Activated B cell treated with CpG ODN at 0.5 μM for 24 hours (primary cell): Measurements from ENCODE around the gene CXCL9. TPM values are rescaled to one million over a fixed set of nuclear protein-coding genes. Genes with fewer than 3 reads are reported as not detected.

ENCODE experiments used
- ATAC-seq: fragments of 200-7000 bp; cut with Tn5 transposase; one replicate; pipeline ENCODE4 v1.10.0; 2021; ENCODE audit warnings: low read depth, mild to moderate bottlenecking, moderate library complexity
- CTCF ChIA-PET: fragments of 350-600 bp; sonication (Branson Sonifier 250); formaldehyde crosslinking; loops from one replicate; lab custom pipeline; 2021; ENCODE audit warnings: antibody characterized with exemption; lab: Charles Lee
- POLR2A ChIA-PET: fragments of 350-600 bp; sonication (Branson Sonifier 250); formaldehyde crosslinking; loops from one replicate; lab custom pipeline; 2021; ENCODE audit warnings: antibody characterized with exemption; lab: Charles Lee
- DNase-seq: peaks from one replicate; pipeline ENCODE4 v3.0.0; 2022
- H3K27ac Mint-ChIP-seq: one replicate; pipeline ENCODE4 v1.8.0; 2020; ENCODE audit warnings: mixed read lengths
- H3K27me3 Mint-ChIP-seq: one replicate; pipeline ENCODE4 v1.8.0; 2021; ENCODE audit warnings: mixed read lengths
- H3K36me3 Mint-ChIP-seq: one replicate; pipeline ENCODE4 v1.8.0; 2021; ENCODE audit warnings: low read depth, mixed read lengths
- H3K4me1 Mint-ChIP-seq: one replicate; pipeline ENCODE4 v1.8.0; 2021; ENCODE audit warnings: mixed read lengths
- H3K4me3 Mint-ChIP-seq: one replicate; pipeline ENCODE4 v1.8.0; 2020; ENCODE audit warnings: mild to moderate bottlenecking, mixed read lengths
- H3K9me3 Mint-ChIP-seq: one replicate; pipeline ENCODE4 v1.8.0; 2020; ENCODE audit warnings: mixed read lengths
- intact Hi-C: fragments of 100-400 bp; cut with micrococcal nuclease; formaldehyde crosslinking; loops from one replicate; pipeline ENCODE4 v1.15.1; 2024
- total RNA-seq: library from RNA; stranded (reverse); gene quantifications from 2 replicates; pipeline ENCODE4 v1.2.3, GENCODE V29; 2022
- TF ChIP-seq, protein P1 (sequence below): fragments of 200-600 bp; IDR thresholded peaks from one replicate; pipeline ENCODE4 v1.8.0; 2022; ENCODE audit warnings: antibody characterized with exemption, mild to moderate bottlenecking

Gene CXCL9
- total RNA-seq, 1 donor from 2014 or later: not detected

DNA sequence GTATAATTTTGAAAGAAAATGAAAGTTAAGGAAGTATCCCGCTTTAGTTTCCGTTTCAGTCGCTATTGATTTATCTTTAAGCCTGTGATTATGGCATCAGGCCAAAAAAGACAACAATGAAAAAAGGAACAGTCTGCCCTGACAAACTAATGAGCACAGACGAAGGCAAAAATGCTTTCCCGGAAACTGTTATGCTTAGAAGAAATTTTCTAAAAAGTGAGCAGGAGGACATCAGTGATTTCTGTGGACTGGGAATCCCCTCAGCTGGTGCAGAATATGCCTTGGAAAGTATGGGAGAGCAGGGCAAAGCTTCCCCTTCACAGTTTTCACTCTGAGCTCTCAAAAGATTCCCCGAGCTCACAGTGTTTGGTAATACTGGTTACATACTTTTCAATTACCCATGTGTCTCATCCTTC, 21.0 kb upstream of the CXCL9 start:
- no peaks in the 10 kb centered on the region for H3K9me3 Mint-ChIP-seq
- no peak overlapping the region for H3K4me3 Mint-ChIP-seq
- DNase-seq: no peak
- TF ChIP-seq, protein P1, sequence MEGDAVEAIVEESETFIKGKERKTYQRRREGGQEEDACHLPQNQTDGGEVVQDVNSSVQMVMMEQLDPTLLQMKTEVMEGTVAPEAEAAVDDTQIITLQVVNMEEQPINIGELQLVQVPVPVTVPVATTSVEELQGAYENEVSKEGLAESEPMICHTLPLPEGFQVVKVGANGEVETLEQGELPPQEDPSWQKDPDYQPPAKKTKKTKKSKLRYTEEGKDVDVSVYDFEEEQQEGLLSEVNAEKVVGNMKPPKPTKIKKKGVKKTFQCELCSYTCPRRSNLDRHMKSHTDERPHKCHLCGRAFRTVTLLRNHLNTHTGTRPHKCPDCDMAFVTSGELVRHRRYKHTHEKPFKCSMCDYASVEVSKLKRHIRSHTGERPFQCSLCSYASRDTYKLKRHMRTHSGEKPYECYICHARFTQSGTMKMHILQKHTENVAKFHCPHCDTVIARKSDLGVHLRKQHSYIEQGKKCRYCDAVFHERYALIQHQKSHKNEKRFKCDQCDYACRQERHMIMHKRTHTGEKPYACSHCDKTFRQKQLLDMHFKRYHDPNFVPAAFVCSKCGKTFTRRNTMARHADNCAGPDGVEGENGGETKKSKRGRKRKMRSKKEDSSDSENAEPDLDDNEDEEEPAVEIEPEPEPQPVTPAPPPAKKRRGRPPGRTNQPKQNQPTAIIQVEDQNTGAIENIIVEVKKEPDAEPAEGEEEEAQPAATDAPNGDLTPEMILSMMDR: no peak
- H3K36me3 Mint-ChIP-seq: no peaks in the 10 kb centered on the region
- POLR2A ChIA-PET: no interaction called here
- intact Hi-C loops: no loop called here
- no peak for ATAC-seq
- H3K27ac Mint-ChIP-seq: no peak overlapping the region
- H3K27me3 Mint-ChIP-seq: no peaks in the 10 kb centered on the region
- H3K4me1 Mint-ChIP-seq: peaks cover 25% of the 10 kb centered on the region
- CTCF ChIA-PET: no interaction called here

DNA sequence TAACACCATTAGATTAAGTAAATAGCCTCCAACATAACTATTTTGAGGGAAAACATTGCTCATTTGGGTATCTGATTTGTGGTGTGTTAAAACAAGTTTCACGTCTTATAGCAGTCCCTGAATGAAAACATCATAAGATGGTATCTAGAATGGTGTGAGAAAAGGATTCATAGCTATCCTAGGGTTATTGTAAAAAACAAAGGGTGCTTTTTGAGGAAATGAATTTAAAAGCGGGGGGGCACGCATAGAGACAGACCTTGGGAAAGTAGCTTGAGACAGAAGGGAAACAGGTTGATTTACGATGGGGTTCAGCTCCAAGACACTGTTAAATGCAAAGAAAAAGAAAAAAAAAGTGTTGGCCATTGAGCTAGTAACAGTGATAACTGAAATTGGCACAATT, 16.8 kb upstream of the CXCL9 start:
- Mint-ChIP-seq H3K9me3 (no peaks in the 10 kb centered on the region), H3K36me3 (no peaks in the 10 kb centered on the region), H3K4me1 (peaks cover 34% of the 10 kb centered on the region), H3K4me3 (no peak overlapping the region), H3K27me3 (no peaks in the 10 kb centered on the region), H3K27ac (no peak overlapping the region)
- TF ChIP-seq, protein P1: no peak
- intact Hi-C loops: no loop called here
- POLR2A ChIA-PET: interaction anchor here (1.0 kb wide), 1 partner anchor 28 kb away, joined by 3 read pairs; no protein-coding TSS in a partner anchor
- CTCF ChIA-PET: interaction anchor here (0.8 kb wide), 1 partner anchor 28 kb away, joined by 3 read pairs; no protein-coding TSS in a partner anchor
- DNase-seq: no peak
- ATAC-seq: no peak

DNA sequence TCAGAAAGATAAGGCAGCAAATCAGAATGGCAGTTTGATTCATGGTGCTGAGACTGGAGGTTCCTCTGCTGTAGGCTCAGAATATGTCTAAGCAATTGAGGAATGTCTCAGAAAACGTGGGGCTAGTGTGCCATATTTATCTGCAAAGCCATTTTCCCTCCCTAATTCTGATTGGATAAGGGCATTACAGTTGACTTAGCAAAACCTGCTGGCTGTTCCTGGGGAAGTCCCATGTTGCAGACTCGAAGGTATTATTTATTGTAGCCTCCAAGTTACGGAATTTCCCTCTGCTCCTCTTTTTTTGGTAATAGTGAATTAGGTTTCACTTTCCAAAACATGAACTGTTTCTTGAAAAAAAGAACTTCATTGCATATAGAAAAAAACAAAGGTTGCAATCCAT, 16.1 kb upstream of the CXCL9 start, which contains the start of gene CXCL10:
Gene CXCL10 (minus strand): TSS at position 109 of the 400 bp plus-strand sequence. CDS start 66 bp downstream, at position 43.
- Mint-ChIP-seq H3K27ac (no peak within 1 kb of the TSS), H3K9me3 (no peaks in the 10 kb centered on the region), H3K4me3 (no peak within 1 kb of the TSS), H3K36me3 (no peaks in the 10 kb centered on the region), H3K4me1 (peaks cover 29% of the 10 kb centered on the region), H3K27me3 (no peaks in the 10 kb centered on the region)
- ChIA-PET CTCF (no interaction called here), POLR2A (interaction anchor here (1.0 kb wide), 1 partner anchor 27 kb away, joined by 3 read pairs; no protein-coding TSS in a partner anchor)
- DNase-seq (no peak), ATAC-seq (peak; percentile 66)
- TF ChIP-seq, protein P1: no peak
- intact Hi-C loops: loop anchor here (2.0 kb wide), 2 partner anchors 15 to 37 kb away; no protein-coding TSS in a partner anchor

DNA sequence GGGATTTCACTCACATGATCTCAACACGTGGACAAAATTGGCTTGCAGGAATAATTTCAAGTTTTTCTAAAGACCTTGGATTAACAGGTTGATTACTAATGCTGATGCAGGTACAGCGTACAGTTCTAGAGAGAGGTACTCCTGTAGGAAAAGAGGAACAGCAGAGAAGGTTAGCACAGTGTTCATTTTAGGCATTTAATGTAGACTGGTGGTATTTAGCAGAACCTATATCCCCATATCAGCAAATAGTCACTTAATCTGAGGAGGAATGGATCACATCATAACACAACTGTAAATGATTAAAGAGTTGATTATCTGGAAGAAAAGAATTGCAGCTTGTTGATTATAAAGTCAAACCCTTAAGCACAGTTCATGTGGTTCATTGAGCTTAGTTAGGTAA, 15.4 kb upstream of the CXCL9 start:
- ChIA-PET CTCF (no interaction called here), POLR2A (no interaction called here)
- H3K9me3 Mint-ChIP-seq: no peaks in the 10 kb centered on the region
- no peak for DNase-seq
- no peaks in the 10 kb centered on the region for H3K27me3 Mint-ChIP-seq
- no peak overlapping the region for H3K27ac Mint-ChIP-seq
- no peak overlapping the region for H3K4me3 Mint-ChIP-seq
- H3K4me1 Mint-ChIP-seq: peaks cover 24% of the 10 kb centered on the region
- intact Hi-C loops: loop anchor here (2.0 kb wide), 2 partner anchors 14 to 38 kb away; no protein-coding TSS in a partner anchor
- H3K36me3 Mint-ChIP-seq: no peaks in the 10 kb centered on the region
- no peak for ATAC-seq
- TF ChIP-seq, protein P1: no peak

DNA sequence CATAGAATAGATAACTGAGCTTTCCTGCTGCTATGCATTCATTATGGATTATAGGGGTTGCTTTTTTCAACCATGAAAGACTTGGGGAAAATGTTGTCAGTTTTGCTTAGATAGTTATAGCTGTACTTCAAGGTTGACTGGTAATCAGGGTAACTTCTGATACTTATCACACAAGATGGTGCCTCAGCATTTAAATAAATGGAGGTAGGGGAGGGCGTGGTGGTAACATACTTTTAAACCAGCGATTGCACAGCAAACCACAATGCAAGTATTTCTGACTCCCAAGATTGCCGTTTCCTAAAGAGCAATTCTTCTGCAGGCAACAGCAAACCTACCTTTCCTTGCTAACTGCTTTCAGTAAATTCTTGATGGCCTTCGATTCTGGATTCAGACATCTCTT, 14.7 kb upstream of the CXCL9 start:
- TF ChIP-seq, protein P1: no peak
- Mint-ChIP-seq H3K27ac (no peak overlapping the region), H3K9me3 (no peaks in the 10 kb centered on the region), H3K27me3 (no peaks in the 10 kb centered on the region), H3K36me3 (no peaks in the 10 kb centered on the region), H3K4me3 (no peak overlapping the region), H3K4me1 (peaks cover 24% of the 10 kb centered on the region)
- DNase-seq (no peak), ATAC-seq (no peak)
- POLR2A ChIA-PET: no interaction called here
- intact Hi-C loops: loop anchor here (2.0 kb wide), 2 partner anchors 13 to 39 kb away; no protein-coding TSS in a partner anchor
- CTCF ChIA-PET: no interaction called here
